SHP77 (cell line): Measurements from ENCODE around the gene MBOAT2.
"Not testable (repeated sequence)": the region's sequence is repeated elsewhere in the genome, so short reads cannot be mapped to it uniquely, and the experiment has no call there.

Experiments
- DNase-seq, 2 experiments: peaks; one replicate each; lab custom pipeline; 2025; lab: John Stamatoyannopoulos, UW

The MBOAT2 gene

GRCh38 chr2:8956774-8957173 is 46.7 kb downstream of the MBOAT2 start:
- DNase-seq = no peak

GRCh38 chr2:8954990-8955389 is 48.5 kb downstream of the MBOAT2 start:
- DNase-seq = no peak

- DNase-seq = no peak
Measured at GRCh38 chr2:8953525-8953924, 50.0 kb downstream of the MBOAT2 start.

DNA sequence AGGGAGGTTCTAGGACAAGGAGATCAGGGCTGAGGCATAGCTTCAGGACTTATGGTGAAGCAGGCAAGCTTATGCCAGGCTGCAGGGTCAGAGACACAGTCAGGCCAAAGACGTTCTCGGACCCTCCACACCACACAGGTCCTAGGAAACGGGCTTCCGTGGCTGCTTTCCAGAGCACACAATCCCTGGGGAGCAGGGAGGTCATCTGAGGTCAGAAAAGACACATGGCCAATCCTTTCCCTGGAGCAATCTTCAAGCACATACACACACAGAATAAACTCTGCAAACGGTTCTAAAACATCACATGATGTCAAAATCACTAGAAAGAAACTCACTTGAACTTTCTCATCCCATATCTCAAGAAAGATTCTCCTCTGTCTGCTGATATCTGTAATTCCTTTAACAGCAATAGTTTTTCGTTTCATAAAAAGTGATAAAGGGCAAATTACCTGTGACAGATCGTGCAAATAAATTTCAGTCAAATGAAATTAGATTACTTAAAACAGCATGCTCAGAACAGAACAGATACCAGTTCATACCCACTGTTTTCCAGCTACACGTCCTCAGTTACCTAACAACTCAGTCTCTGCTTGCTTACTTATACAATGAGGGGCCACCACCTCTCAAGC is 63.9 kb downstream of the MBOAT2 start:
- DNase-seq = no peak

DNA sequence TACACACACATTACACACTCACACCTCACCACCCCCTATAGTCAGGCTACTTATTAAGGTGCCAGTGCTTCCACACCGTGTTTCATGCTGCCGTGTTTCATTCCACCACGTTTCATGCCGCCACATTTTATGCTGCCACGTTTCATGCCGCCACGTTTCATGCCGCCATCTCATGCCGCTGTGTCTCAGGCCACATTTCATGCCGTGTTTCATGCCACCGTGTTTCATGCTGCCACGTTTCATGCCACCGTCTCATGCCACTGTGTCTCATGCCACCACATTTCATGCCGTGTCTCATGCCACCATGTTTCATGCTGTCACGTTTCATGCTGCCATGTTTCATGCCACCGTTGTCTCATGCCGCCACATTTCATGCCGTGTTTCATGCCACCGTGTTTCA is 65.1 kb downstream of the MBOAT2 start:
- DNase-seq = no peak

GRCh38 chr2:8935982-8936381 is 67.5 kb downstream of the MBOAT2 start:
- no peak for DNase-seq

DNA sequence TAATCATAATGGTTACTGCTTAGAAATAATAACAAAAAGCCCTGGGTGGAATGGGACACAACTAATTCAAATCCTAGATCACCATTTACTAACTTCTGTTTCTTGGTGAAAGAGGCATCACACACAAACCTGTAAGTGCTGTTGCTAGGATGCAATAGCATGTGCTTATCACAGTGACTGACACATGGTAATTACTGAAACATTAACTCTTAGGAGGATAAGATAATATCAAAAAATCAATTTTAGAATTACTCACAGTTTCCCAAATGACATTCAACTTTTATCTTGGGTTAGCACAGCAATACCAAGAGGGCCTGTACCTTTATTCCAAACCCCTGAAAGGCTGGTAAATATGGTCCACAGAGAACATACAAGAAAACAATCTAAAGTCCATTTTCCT is 69.1 kb downstream of the MBOAT2 start:
- DNase-seq = no peak

- no peak for DNase-seq
Measured at GRCh38 chr2:8932702-8933101, 70.8 kb downstream of the MBOAT2 start.

DNA sequence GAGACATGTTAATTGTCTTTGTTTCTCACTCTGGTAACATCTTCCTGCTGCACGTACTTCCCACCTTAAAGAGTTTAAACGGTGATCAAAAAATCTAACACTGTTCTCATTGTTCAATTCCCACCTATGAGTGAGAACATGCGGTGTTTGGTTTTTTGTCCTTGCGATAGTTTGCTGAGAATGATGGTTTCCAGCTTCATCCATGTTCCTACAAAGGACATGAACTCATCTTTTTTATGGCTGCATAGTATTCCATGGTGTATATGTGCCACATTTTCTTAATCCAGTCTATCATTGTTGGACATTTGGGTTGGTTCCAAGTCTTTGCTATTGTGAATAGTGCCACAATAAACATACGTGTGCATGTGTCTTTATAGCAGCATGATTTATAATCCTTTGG is 73.3 kb downstream of the MBOAT2 start:
- not testable (repeated sequence) for DNase-seq

- DNase-seq = no peak
Measured at GRCh38 chr2:8929128-8929527, 74.4 kb downstream of the MBOAT2 start.

DNA sequence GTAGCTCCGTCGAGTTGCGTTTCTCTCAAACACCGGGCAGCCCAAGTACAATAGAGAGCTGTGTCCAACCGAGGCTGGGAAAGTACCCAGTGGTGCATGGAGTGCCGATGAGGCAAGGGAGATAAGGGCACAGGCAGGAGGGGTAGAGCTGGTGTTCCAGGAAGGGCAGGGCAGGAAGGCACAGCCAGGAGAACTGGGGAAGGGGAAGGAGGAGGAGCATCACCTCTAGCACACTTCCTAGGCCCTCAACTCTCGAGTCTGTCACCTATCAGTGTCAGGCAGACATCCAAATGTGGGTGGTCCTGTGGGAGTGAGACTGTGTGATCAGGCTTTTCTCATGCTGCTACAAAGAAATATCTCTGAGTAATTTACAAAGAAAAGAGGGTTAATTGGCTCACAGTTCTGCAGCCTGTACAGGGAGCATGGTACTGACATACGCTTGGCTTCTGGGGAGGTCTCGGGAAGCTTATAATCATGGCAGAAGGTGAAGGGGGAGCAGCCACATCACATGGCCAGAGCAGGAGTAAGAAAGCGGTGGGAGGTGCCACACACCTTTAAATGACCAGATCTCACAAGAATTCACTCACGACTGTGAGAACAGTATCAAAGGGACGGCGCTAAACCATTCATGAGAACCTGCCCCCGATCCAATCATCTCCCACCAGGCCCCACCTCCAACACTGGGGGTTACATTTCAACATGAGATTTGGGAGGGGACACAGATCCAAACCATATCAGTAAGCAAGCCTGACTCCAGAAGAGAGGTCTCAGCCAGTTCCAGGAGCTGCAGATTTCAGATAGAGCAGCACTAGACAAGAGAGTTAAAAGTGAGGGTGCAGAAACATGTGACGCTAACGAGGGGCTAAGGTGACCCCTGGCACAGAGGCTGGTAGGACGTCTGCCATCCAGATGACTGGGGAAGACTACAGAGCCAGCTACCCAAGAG is 75.7 kb downstream of the MBOAT2 start:
- DNase-seq = no peak

DNA sequence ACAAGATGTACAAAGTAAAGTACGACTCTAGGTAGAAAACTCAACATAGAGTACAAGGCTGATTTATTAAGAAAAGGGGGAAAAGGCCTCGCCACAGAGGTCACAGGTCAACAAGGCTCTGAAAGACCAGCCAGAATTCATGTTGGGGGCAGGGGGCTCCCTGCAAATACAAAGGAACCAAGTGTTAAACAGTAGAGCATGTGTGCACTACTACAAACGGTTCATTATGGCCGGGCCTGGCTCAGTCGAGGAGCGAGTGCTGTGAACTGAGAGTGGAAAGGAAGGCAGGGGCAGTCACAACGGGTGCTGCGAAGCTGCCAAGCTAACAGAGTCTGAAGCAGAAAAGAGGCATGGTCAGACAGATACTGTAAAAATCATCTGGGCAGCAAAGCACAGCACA is 77.1 kb downstream of the MBOAT2 start:
- DNase-seq = no peak

- no peak for DNase-seq
Measured at GRCh38 chr2:8925411-8925810, 78.1 kb downstream of the MBOAT2 start.

GRCh38 chr2:8923183-8923582 is 80.3 kb downstream of the MBOAT2 start:
- DNase-seq = no peak

DNA sequence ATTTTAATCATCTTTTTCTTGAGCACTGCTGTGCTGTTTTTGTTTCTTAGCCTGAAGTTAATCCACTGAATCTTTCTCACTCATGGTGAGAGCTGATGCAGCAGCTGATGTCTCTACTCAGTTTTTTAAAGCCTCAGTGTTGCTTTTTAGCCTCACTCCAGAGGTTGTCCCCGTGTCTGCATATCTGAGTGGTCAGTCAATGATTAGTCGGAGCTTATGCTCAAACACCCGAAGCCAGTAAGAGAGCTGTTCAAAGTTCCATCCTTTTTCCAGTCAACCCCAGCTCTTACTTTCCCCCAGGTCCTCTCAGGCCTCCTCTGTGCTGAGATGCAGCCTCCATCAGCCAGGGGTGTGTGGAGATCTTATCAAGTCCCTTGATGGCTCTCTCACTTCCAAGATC is 81.1 kb downstream of the MBOAT2 start:
- no peak for DNase-seq

- DNase-seq = no peak
Measured at GRCh38 chr2:8918412-8918811, 85.1 kb downstream of the MBOAT2 start.

GRCh38 chr2:8915941-8916340 is 87.5 kb downstream of the MBOAT2 start:
- DNase-seq = no peak

- not testable (repeated sequence) for DNase-seq
Measured at GRCh38 chr2:8913767-8914166, 89.7 kb downstream of the MBOAT2 start.

- no peak for DNase-seq
Measured at GRCh38 chr2:8907764-8908288, 95.7 kb downstream of the MBOAT2 start.

- DNase-seq = not testable (repeated sequence)
Measured at GRCh38 chr2:8903924-8904323, 99.6 kb downstream of the MBOAT2 start.

DNA sequence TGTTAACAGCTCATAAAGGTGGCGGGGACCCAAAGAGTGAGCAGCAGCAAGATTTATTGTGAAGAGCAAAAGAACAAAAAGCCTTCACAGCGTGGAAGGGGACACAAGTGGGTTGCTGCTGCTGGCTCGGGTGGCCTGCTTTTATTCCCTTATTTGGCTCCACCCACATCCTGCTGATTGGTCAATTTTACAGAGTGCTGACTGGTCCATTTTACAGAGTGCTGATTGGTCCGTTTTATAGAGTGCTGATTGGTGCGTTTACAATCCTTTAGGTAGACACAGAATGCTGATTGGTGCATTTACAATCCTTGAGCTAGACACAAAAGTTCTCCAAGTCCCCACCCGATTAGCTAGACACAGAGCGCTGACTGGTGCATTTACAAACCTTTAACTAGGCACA is 100.7 kb downstream of the MBOAT2 start:
- not testable (repeated sequence) for DNase-seq

DNA sequence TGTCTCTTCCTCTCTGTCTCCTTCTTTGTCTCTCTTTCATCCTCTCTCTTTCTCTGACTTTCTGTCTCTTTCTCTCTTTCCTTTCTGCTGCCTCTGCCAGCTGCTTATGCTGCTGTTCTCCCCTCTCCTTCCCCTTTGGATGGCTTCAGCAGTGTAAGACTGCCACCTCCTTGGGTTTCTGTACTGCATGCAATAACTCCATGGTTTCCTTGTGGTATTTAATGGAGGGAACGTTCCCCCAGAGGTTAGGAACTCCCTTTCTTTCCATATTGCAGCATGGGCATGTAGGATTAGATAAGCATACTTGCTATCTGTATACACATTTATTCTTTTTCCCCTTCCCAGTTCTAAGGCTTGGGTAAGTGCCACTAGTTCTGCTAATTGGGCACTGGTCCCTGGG is 106.3 kb downstream of the MBOAT2 start:
- not testable (repeated sequence) for DNase-seq

GRCh38 chr2:8896671-8897070 is 106.8 kb downstream of the MBOAT2 start:
- DNase-seq = not testable (repeated sequence)
